Endodermal cell (in vitro differentiated cells): ENCODE data around the gene LRP6. TPM values are rescaled to one million over a fixed set of nuclear protein-coding genes. Genes with fewer than 3 reads are reported as not detected.
A peak's percentile ranks its signal among the peaks of the same experiment; 100 is the strongest.
"Not testable (repeated sequence)": the region's sequence is repeated elsewhere in the genome, so short reads cannot be mapped to it uniquely, and the experiment has no call there.

Experiments
- DNase-seq: peaks from one replicate; pipeline ENCODE4 v3.0.0-alpha.2; 2017
- H3K27ac ChIP-seq: 2 replicates; pipeline ENCODE4 v1.5.1; 2013; ENCODE audit warnings: mild to moderate bottlenecking, low read depth, low read length, moderate library complexity
- H3K27me3 ChIP-seq: 2 replicates; pipeline ENCODE4 v1.6.1; 2013; ENCODE audit warnings: mild to moderate bottlenecking, low read length, moderate library complexity; ENCODE audit not compliant: insufficient read depth, control insufficient read depth, poor library complexity, severe bottlenecking
- H3K36me3 ChIP-seq: 2 replicates; pipeline ENCODE4 v1.7.0; 2013; ENCODE audit warnings: mild to moderate bottlenecking, low read length, moderate library complexity; ENCODE audit not compliant: control insufficient read depth, insufficient read depth
- H3K4me1 ChIP-seq: one replicate; pipeline ENCODE4 v1.7.0; 2013; ENCODE audit warnings: low read length; ENCODE audit not compliant: control insufficient read depth, insufficient read depth
- H3K4me3 ChIP-seq: 2 replicates; pipeline ENCODE4 v1.5.1; 2013; ENCODE audit warnings: mild to moderate bottlenecking, low read length, moderate library complexity
- H3K9ac ChIP-seq: 2 replicates; pipeline ENCODE4 v1.6.1; 2013; ENCODE audit warnings: mild to moderate bottlenecking, low read length, moderate library complexity; ENCODE audit not compliant: poor library complexity, severe bottlenecking; ENCODE audit errors: extremely low read depth
- H3K9me3 ChIP-seq: 2 replicates; pipeline ENCODE4 v1.6.1; 2013; ENCODE audit warnings: mild to moderate bottlenecking, low read length, moderate library complexity; ENCODE audit not compliant: control insufficient read depth
- H3K27ac Mint-ChIP-seq: 2 replicates; pipeline ENCODE4 v1.8.0; 2020; ENCODE audit warnings: mixed read lengths
- H3K27me3 Mint-ChIP-seq: 2 replicates; pipeline ENCODE4 v1.8.0; 2021; ENCODE audit warnings: mild to moderate bottlenecking, mixed read lengths; ENCODE audit not compliant: insufficient read depth
- H3K36me3 Mint-ChIP-seq: 2 replicates; pipeline ENCODE4 v1.8.0; 2020; ENCODE audit warnings: low read depth, mixed read lengths
- H3K4me1 Mint-ChIP-seq: 2 replicates; pipeline ENCODE4 v1.8.0; 2020; ENCODE audit warnings: mixed read lengths
- H3K4me3 Mint-ChIP-seq: 2 replicates; pipeline ENCODE4 v1.8.0; 2020; ENCODE audit warnings: mild to moderate bottlenecking, moderate library complexity, mixed read lengths
- H3K9me3 Mint-ChIP-seq: 2 replicates; pipeline ENCODE4 v1.8.0; 2020; ENCODE audit warnings: mild to moderate bottlenecking, mixed read lengths
- WGBS, 2 experiments: methylation state at CpG; one replicate each; pipeline versions ENCODE4 v1.1.5 to v1.1.7; 2013; ENCODE audit warnings: missing lambda C conversion rate in 2 of 2, mixed read lengths in 1 of 2; ENCODE audit not compliant: insufficient coverage in 1 of 2, insufficient read length in 1 of 2; 5-methylcytosine and 5-hydroxymethylcytosine counted together
- total RNA-seq, 2 donors: library from RNA; stranded (reverse); fragmentation: NEBNext Ultra II Directional in 1 of 2; extraction: Animal tissue kit (Norgen Biotek cat#: 25700) in 1 of 2; gene quantifications; 2 replicates in 1 of 2; 3 replicates in 1 of 2; pipeline ENCODE4 v1.2.1, GENCODE V29; 2021
- TF ChIP-seq, protein P1 (sequence below): fragments of 200-600 bp; sonication (generic); conservative IDR thresholded peaks from 2 replicates; pipeline ENCODE4 v1.5.0; 2021; ENCODE audit warnings: antibody characterized with exemption, mild to moderate bottlenecking

The LRP6 gene
- total RNA-seq, 2 donors from 2014 or later = 109 to 182 TPM

DNA sequence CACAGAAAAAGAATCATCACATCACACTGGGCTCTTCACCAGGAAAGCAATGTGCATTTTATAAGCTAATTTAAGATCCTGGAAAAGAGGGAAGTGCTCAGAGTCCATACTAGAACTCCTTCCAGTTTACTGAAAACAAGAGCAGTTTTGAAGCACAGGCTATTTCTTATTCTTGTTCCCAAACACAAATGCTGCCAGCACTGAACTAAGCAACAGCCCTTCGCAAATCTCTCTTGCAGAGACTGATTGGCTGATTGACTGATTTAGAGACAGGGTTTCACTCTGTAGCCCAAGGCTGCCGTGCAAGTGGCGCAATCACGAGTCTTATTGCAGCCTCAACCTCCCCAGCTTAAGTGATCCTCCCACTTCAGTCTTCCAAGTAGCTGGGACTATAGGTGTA, 151.3 kb downstream of the LRP6 start:
- H3K9ac ChIP-seq = no peak overlapping the region
- H3K36me3 ChIP-seq = peaks cover 65% of the 10 kb centered on the region
- no peaks in the 10 kb centered on the region for H3K9me3 ChIP-seq
- no peaks in the 10 kb centered on the region for H3K27me3 Mint-ChIP-seq
- DNase-seq = no peak
- H3K4me3 ChIP-seq = no peak overlapping the region
- peaks cover 72% of the 10 kb centered on the region for H3K36me3 Mint-ChIP-seq
- H3K4me1 ChIP-seq = no peaks in the 10 kb centered on the region
- TF ChIP-seq, protein P1, sequence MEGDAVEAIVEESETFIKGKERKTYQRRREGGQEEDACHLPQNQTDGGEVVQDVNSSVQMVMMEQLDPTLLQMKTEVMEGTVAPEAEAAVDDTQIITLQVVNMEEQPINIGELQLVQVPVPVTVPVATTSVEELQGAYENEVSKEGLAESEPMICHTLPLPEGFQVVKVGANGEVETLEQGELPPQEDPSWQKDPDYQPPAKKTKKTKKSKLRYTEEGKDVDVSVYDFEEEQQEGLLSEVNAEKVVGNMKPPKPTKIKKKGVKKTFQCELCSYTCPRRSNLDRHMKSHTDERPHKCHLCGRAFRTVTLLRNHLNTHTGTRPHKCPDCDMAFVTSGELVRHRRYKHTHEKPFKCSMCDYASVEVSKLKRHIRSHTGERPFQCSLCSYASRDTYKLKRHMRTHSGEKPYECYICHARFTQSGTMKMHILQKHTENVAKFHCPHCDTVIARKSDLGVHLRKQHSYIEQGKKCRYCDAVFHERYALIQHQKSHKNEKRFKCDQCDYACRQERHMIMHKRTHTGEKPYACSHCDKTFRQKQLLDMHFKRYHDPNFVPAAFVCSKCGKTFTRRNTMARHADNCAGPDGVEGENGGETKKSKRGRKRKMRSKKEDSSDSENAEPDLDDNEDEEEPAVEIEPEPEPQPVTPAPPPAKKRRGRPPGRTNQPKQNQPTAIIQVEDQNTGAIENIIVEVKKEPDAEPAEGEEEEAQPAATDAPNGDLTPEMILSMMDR = no peak
- no peaks in the 10 kb centered on the region for H3K27me3 ChIP-seq
- 95 to 100% methylated on average over 1 to 4 of the region's 4 CpGs for WGBS, 2 experiments
- H3K4me1 Mint-ChIP-seq = peaks cover 21% of the 10 kb centered on the region
- H3K27ac Mint-ChIP-seq = peak overlapping the region; percentile 28
- peaks cover 2% of the 10 kb centered on the region for H3K9me3 Mint-ChIP-seq
- H3K27ac ChIP-seq = no peak overlapping the region
- H3K4me3 Mint-ChIP-seq = no peak overlapping the region

DNA sequence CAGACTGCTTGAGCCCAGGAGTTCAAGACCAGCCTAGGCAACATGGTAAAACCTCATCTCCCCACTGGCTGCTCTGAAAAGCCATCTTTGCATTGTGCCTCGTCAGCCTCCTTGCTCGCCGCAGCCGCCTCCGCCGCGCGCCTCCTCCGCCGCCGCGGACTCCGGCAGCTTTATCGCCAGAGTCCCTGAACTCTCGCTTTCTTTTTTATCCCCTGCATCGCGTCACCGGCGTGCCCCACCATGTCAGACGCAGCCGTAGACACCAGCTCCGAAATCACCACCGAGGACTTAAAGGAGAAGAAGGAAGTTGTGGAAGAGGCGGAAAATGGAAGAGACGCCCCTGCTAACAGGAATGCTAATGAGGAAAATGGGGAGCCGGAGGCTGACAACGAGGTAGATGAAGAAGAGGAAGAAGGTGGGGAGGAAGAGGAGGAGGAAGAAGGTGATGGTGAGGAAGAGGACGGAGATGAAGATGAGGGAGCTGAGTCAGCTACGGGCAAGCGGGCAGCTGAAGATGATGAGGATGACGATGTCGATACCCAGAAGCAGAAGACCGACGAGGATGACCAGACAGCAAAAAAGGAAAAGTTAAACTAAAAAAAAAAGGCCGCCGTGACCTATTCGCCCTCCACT, 155.8 kb downstream of the LRP6 start:
- H3K9me3 Mint-ChIP-seq = peaks cover 29% of the 10 kb centered on the region
- H3K4me1 ChIP-seq, H3K4me3 ChIP-seq, H3K9ac ChIP-seq, H3K27me3 ChIP-seq, H3K4me1 Mint-ChIP-seq, H3K27ac ChIP-seq, H3K4me3 Mint-ChIP-seq, H3K27ac Mint-ChIP-seq, H3K27me3 Mint-ChIP-seq, DNase-seq: not testable (repeated sequence)
- WGBS, 2 experiments = 96 to 98% methylated on average over 17 to 33 of the region's 37 CpGs
- peaks cover 81% of the 10 kb centered on the region for H3K36me3 Mint-ChIP-seq
- peaks cover 22% of the 10 kb centered on the region for H3K9me3 ChIP-seq
- peaks cover 39% of the 10 kb centered on the region for H3K36me3 ChIP-seq

DNA sequence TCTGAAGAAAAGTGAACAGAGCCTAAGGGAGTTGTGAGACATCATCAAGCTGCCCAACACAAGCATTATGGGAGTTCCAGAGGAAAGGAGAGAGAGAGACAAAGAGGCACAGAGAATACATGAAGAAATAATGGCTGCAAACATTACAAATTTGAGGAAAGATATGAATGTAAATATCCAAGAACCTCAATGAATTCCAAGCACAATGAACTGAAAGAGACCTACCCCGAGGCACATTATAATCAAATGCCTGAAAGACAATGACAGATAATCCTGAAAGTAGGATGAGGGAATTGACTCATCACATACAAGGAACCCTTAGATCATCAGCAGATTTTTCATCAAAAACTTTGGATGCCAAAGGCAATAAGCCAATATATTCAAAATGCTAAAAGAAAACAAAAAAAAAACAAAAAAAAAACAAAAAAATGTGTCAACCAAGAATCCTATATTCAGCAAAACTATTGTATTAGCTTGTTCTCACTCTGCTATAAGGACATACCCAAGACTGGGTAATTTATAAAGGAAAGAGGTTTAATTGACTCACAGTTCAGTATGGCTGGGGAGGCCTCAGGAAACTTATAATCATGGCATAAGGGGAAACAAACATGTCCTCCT, 158.3 kb downstream of the LRP6 start:
- no peak for DNase-seq
- Mint-ChIP-seq H3K4me1 (peaks cover 5% of the 10 kb centered on the region), H3K4me3 (no peak overlapping the region), H3K27me3 (no peaks in the 10 kb centered on the region), H3K9me3 (peaks cover 45% of the 10 kb centered on the region), H3K27ac (no peak overlapping the region), H3K36me3 (peaks cover 79% of the 10 kb centered on the region)
- H3K27me3 ChIP-seq = no peaks in the 10 kb centered on the region
- H3K4me3 ChIP-seq = no peak overlapping the region
- WGBS, 2 experiments = 86% methylated on average over 1 of the region's 1 CpG; no CpG with 5 or more reads in 1 of the 2 experiments
- no peak overlapping the region for H3K27ac ChIP-seq
- no peak overlapping the region for H3K9ac ChIP-seq
- TF ChIP-seq, protein P1 = no peak
- H3K4me1 ChIP-seq = no peaks in the 10 kb centered on the region
- peaks cover 32% of the 10 kb centered on the region for H3K9me3 ChIP-seq
- peaks cover 31% of the 10 kb centered on the region for H3K36me3 ChIP-seq
